Duodenal mucosa (tissue), 2 donors: Measurements from ENCODE around the gene SAV1.
A peak's percentile ranks its signal among the peaks of the same experiment; 100 is the strongest.
"Not testable (repeated sequence)": the region's sequence is repeated elsewhere in the genome, so short reads cannot be mapped to it uniquely, and the experiment has no call there.

Source experiments
- H3K27ac ChIP-seq: one replicate; pipeline ENCODE4 v1.7.0; 2013; ENCODE audit warnings: low read depth, low read length
- H3K27me3 ChIP-seq, 2 donors: one replicate each; pipeline ENCODE4 v1.7.0; 2013; ENCODE audit warnings: low read length in 2 of 2, control low read depth in 1 of 2; ENCODE audit not compliant: insufficient read depth in 2 of 2, control insufficient read depth in 1 of 2
- H3K36me3 ChIP-seq, 2 donors: one replicate each; pipeline ENCODE4 v1.7.0; 2013; ENCODE audit warnings: low read length in 2 of 2, control low read depth in 1 of 2; ENCODE audit not compliant: insufficient read depth in 2 of 2, control insufficient read depth in 1 of 2
- H3K4me1 ChIP-seq, 2 donors: one replicate each; pipeline ENCODE4 v1.7.0; 2013; ENCODE audit warnings: low read length in 2 of 2, control low read depth in 1 of 2; ENCODE audit not compliant: insufficient read depth in 2 of 2, control insufficient read depth in 1 of 2
- H3K4me3 ChIP-seq, 2 donors: one replicate each; pipeline ENCODE4 v1.7.0; 2013; ENCODE audit warnings: low read length in 2 of 2, low read depth in 1 of 2
- H3K9ac ChIP-seq, 2 donors: one replicate each; pipeline ENCODE4 v1.7.0; 2013; ENCODE audit warnings: low read length in 2 of 2, low read depth in 1 of 2
- H3K9me3 ChIP-seq, 2 donors: one replicate each; pipeline ENCODE4 v1.7.0; 2013; ENCODE audit warnings: low read length in 2 of 2, control low read depth in 1 of 2; ENCODE audit not compliant: control insufficient read depth in 1 of 2

The SAV1 gene

DNA sequence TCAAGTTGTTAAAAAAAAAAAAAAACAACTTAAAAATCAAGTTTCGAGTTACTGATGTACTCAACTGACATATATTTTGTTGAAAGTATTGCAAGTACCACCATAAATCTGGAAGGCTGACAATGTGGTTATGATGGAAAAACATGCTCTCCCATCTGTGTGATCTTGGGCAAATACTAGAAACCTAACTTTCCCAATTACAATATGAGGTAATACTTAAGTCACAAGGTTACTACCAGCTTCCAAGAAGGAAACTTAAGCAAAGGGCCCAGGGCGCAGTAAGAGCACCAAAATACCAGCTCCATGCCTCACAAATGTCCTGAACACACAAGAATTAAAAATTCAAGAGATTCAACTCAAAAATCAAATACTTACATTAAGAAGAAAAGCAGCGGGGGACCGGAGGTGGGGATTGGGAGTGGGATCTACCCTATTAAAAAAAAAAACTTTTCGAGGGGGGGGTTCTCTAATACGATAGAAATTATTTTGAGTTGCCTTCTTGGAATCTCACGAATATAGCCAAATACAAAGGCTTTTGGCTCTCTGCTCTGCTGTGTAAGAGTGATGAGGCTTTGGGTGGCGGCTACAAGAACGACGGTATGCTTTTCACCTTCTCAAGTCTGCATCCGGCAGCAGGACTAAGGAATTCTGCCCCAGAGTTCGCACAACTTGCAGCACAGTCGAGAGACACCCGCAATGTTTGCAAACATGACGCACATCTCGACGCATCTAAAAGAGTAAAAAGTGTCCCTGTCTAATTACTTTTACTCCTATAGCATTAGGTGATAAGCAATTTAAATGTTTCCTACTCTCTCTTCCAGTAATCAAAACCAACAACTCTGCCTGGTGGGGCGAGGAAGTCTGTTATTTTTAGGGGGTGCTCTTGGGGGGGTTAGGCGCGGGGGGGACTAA lies 1.1 kb downstream of the SAV1 start:
- Histone ChIP-seq H3K27ac (peak overlapping the region; percentile 89), H3K9me3 (no peaks in the 10 kb centered on the region), H3K27me3 (no peaks in the 10 kb centered on the region), H3K4me1 (peaks cover 5 to 8% of the 10 kb centered on the region in 2 donors), H3K36me3 (peaks cover 0 to 4% of the 10 kb centered on the region in 2 donors), H3K9ac (peak overlapping the region; percentile 77 to 82), H3K4me3 (peak overlapping the region; percentile 80 to 90)

GRCh38 chr14:50665300-50665699 lies 2.8 kb downstream of the SAV1 start:
- not testable (repeated sequence) for H3K27me3 ChIP-seq, H3K9me3 ChIP-seq, H3K27ac ChIP-seq, H3K9ac ChIP-seq, H3K4me1 ChIP-seq, H3K4me3 ChIP-seq
- peaks cover 0 to 12% of the 10 kb centered on the region in 2 donors for H3K36me3 ChIP-seq

GRCh38 chr14:50664579-50664978 lies 3.5 kb downstream of the SAV1 start:
- peaks cover 0 to 12% of the 10 kb centered on the region in 2 donors for H3K36me3 ChIP-seq
- H3K27ac ChIP-seq, H3K9ac ChIP-seq, H3K9me3 ChIP-seq, H3K4me3 ChIP-seq, H3K4me1 ChIP-seq, H3K27me3 ChIP-seq: not testable (repeated sequence)

DNA sequence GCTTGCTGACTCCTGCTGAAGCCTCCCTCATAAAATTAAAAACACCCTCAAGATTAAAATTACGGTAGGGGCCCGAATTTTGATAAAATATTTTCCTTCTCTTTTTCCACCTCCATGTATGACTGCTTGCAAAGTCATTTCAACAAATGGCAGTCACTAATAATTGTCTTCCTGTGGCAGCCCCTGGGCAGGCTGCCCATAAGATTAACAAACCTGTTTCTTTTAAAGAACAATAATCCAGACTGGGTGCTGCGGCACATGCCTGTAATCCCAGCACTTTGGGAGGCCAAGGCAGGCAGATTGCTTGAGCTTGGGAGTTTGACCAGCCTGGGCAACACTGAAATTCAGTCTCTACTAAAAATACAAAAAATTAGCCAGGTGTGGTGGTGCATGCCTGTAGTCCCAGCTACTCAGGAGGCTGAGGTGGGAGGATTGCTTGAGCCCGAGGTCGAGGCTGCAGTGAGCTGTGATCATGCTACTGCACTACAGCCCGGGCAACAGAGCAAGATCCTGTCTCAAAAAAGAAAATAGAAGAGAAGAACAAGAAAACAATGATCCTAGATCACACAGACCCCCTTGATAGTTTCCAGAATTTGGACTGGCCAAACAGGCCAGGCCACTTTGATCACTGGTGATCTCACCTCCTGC lies 8.7 kb downstream of the SAV1 start:
- Histone ChIP-seq H3K9me3 (no peaks in the 10 kb centered on the region), H3K4me1 (peaks cover 4 to 17% of the 10 kb centered on the region in 2 donors), H3K27ac (no peak overlapping the region)

DNA sequence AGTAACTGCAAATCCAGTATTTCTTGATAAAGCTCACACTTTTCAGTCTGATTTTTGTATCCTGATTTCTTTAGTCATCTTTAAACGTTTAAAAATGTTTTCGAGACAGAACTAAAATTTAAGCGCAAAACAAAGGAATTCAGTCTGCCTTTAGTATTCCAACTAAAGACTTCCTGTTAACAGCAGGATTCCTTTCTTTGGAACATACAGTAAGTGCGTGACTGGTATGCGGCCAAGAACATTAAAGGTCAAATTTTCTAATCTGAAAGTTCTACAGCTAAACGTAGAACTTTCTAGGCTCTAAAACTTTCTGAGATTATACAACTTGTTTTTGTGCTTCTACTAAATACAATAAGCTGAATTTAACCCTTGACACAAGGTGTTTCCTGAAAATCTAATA lies 9.9 kb downstream of the SAV1 start:
- Histone ChIP-seq H3K27me3 (no peaks in the 10 kb centered on the region), H3K4me1 (peaks cover 4 to 17% of the 10 kb centered on the region in 2 donors), H3K36me3 (peaks cover 0 to 7% of the 10 kb centered on the region in 2 donors), H3K4me3 (no peak overlapping the region), H3K27ac (peak overlapping the region; percentile 52), H3K9me3 (no peaks in the 10 kb centered on the region), H3K9ac (no peak overlapping the region)

More for the DNA sequence above, 8.7 kb downstream of the SAV1 start:
- Histone ChIP-seq H3K4me3 (no peak overlapping the region), H3K9ac (no peak overlapping the region), H3K36me3 (peaks cover 0 to 7% of the 10 kb centered on the region in 2 donors), H3K27me3 (no peaks in the 10 kb centered on the region)

- Histone ChIP-seq H3K36me3 (peaks cover 0 to 7% of the 10 kb centered on the region in 2 donors), H3K27me3 (no peaks in the 10 kb centered on the region), H3K4me3 (no peak overlapping the region), H3K4me1 (peaks cover 4 to 17% of the 10 kb centered on the region in 2 donors), H3K27ac (no peak overlapping the region), H3K9ac (no peak overlapping the region), H3K9me3 (no peaks in the 10 kb centered on the region)
Observed at GRCh38 chr14:50657753-50658152, 10.4 kb downstream of the SAV1 start.

GRCh38 chr14:50656776-50657175 lies 11.3 kb downstream of the SAV1 start:
- H3K27ac ChIP-seq, result no peak overlapping the region

DNA sequence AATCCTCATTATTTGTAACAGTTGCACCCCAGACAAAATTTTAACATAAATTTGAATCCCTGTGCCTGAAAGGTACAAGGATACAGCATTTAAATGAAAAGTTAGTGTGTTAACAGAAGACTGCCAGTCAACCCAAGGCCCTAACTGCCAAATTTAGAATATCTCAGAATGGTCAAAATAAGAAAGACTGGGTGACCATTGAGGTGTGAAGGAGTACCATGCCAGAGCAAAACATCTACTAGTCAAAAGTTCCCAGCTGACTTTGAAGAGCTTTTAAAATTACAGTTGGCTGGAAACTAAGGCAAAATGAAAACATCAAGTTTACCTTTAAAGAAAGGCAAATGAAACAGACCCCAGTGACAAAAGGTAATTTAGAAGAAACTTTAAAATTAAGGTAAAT lies 18.4 kb downstream of the SAV1 start:
- no peak overlapping the region for H3K27ac ChIP-seq
- no peaks in the 10 kb centered on the region for H3K4me1 ChIP-seq
- peaks cover 0 to 3% of the 10 kb centered on the region in 2 donors for H3K36me3 ChIP-seq
- no peak overlapping the region for H3K4me3 ChIP-seq
- H3K9ac ChIP-seq, result no peak overlapping the region
- H3K9me3 ChIP-seq, result no peaks in the 10 kb centered on the region
- H3K27me3 ChIP-seq, result no peaks in the 10 kb centered on the region

More at GRCh38 chr14:50656776-50657175, 11.3 kb downstream of the SAV1 start:
- H3K9ac ChIP-seq, result no peak overlapping the region
- H3K27me3 ChIP-seq, result no peaks in the 10 kb centered on the region
- H3K9me3 ChIP-seq, result no peaks in the 10 kb centered on the region
- H3K36me3 ChIP-seq, result peaks cover 0 to 7% of the 10 kb centered on the region in 2 donors
- H3K4me1 ChIP-seq, result peaks cover 4 to 17% of the 10 kb centered on the region in 2 donors
- H3K4me3 ChIP-seq, result no peak overlapping the region

DNA sequence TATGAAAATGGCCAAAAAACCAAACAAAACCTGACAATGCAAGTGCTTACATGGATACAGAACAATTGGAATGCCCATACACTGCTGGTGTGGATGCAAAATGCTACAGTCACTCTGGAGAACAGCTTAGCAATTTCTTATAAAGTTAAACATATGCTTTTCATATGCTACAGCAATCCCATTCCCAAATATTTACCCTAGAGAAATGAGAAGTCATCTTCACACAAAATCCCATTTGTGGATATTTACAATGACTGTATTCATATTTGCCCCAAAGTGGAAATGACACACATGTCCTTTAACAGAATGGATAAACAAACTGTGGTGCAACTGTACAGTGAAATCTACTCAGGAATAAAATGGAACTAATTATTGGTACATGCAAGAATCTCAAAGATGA lies 20.4 kb downstream of the SAV1 start:
- H3K9me3 ChIP-seq, result no peaks in the 10 kb centered on the region
- no peak overlapping the region for H3K4me3 ChIP-seq
- peaks cover 0 to 6% of the 10 kb centered on the region in 2 donors for H3K36me3 ChIP-seq
- no peak overlapping the region for H3K27ac ChIP-seq
- no peaks in the 10 kb centered on the region for H3K4me1 ChIP-seq
- no peak overlapping the region for H3K9ac ChIP-seq
- H3K27me3 ChIP-seq, result no peaks in the 10 kb centered on the region

GRCh38 chr14:50647282-50647681 lies 20.8 kb downstream of the SAV1 start:
- Histone ChIP-seq H3K27ac (no peak overlapping the region), H3K4me1 (no peaks in the 10 kb centered on the region), H3K9ac (no peak overlapping the region), H3K36me3 (peaks cover 0 to 6% of the 10 kb centered on the region in 2 donors), H3K4me3 (no peak overlapping the region), H3K9me3 (no peaks in the 10 kb centered on the region), H3K27me3 (no peaks in the 10 kb centered on the region)
